MM.1S (cell line): ENCODE data around the gene RALGAPA2.

Source experiments
- DNase-seq: peaks from one replicate; pipeline ENCODE4 v3.0.0-alpha.2; 2015
- H2AFZ ChIP-seq: fragments of 300-600 bp; sonication (generic); 2 replicates; pipeline ENCODE4 v1.6.0; 2016; ENCODE audit warnings: antibody characterized with exemption, low read length
- H3F3A ChIP-seq: fragments of 300-600 bp; sonication (generic); 2 replicates; pipeline ENCODE4 v1.6.1; 2016; ENCODE audit warnings: mild to moderate bottlenecking, antibody characterized with exemption, low read length, moderate library complexity, mixed read lengths; ENCODE audit not compliant: insufficient read depth
- H3K27ac ChIP-seq: fragments of 300-600 bp; sonication (generic); 2 replicates; pipeline ENCODE4 v1.5.1; 2016; ENCODE audit warnings: mild to moderate bottlenecking, low read length
- H3K27me3 ChIP-seq: fragments of 300-600 bp; sonication (generic); replicated peaks from 2 replicates; pipeline ENCODE4 v1.6.0; 2016; ENCODE audit warnings: low read length; ENCODE audit not compliant: insufficient read depth
- H3K36me3 ChIP-seq: fragments of 300-600 bp; sonication (generic); replicated peaks from 2 replicates; pipeline ENCODE4 v1.6.1; 2016; ENCODE audit warnings: mild to moderate bottlenecking, low read length, mixed read lengths; ENCODE audit not compliant: insufficient read depth
- H3K4me1 ChIP-seq: fragments of 300-600 bp; sonication (generic); 2 replicates; pipeline ENCODE4 v1.6.1; 2016; ENCODE audit warnings: low read length, mixed read lengths
- H3K4me2 ChIP-seq: fragments of 300-600 bp; sonication (generic); 2 replicates; pipeline ENCODE4 v1.6.0; 2016; ENCODE audit warnings: low read depth, low read length
- H3K4me3 ChIP-seq: fragments of 300-600 bp; sonication (generic); 2 replicates; pipeline ENCODE4 v1.5.1; 2016; ENCODE audit warnings: low read length, mixed read lengths
- H3K79me2 ChIP-seq: fragments of 300-600 bp; sonication (generic); 2 replicates; pipeline ENCODE4 v1.6.1; 2016; ENCODE audit warnings: mixed run types, low read length, mixed read lengths
- H3K9ac ChIP-seq: fragments of 300-600 bp; sonication (generic); 2 replicates; pipeline ENCODE4 v1.6.1; 2016; ENCODE audit warnings: low read length, mixed read lengths
- H3K9me2 ChIP-seq: fragments of 300-600 bp; sonication (generic); replicated peaks from 2 replicates; pipeline ENCODE4 v1.6.1; 2016; ENCODE audit warnings: mild to moderate bottlenecking, low read length, mixed read lengths; ENCODE audit not compliant: insufficient read depth
- H3K9me3 ChIP-seq: fragments of 300-600 bp; sonication (generic); replicated peaks from 2 replicates; pipeline ENCODE4 v1.6.1; 2016; ENCODE audit warnings: mild to moderate bottlenecking, low read length, mixed read lengths; ENCODE audit not compliant: insufficient read depth
- H4K20me1 ChIP-seq: fragments of 300-600 bp; sonication (generic); 2 replicates; pipeline ENCODE4 v1.6.1; 2016; ENCODE audit warnings: mild to moderate bottlenecking, low read length, moderate library complexity, mixed read lengths; ENCODE audit not compliant: insufficient read depth
- CTCF ChIP-seq: fragments of 300-600 bp; sonication (generic); IDR thresholded peaks from 2 replicates; pipeline ENCODE4 v1.5.1; 2016; ENCODE audit warnings: antibody characterized with exemption, low read length, mixed read lengths
- EZH2 ChIP-seq: fragments of 300-600 bp; sonication (generic); optimal IDR thresholded peaks from 2 replicates; pipeline ENCODE3; 2017; ENCODE audit warnings: low read depth, mild to moderate bottlenecking, antibody characterized with exemption, low read length, mixed read lengths
- EZH2phosphoT487 ChIP-seq: fragments of 300-600 bp; sonication (generic); IDR thresholded peaks from 2 replicates; pipeline ENCODE4 v1.6.1; 2018; ENCODE audit warnings: antibody characterized with exemption, low read length

Gene RALGAPA2

GRCh38 chr20:20585146-20585545, 127.3 kb downstream of the RALGAPA2 start:
- Histone ChIP-seq H3F3A (no peaks in the 10 kb centered on the region), H3K79me2 (no peaks in the 10 kb centered on the region), H3K36me3 (no peaks in the 10 kb centered on the region), H3K27me3 (no peaks in the 10 kb centered on the region), H3K9me3 (no peaks in the 10 kb centered on the region), H3K27ac (no peak overlapping the region), H3K4me1 (no peaks in the 10 kb centered on the region), H3K9me2 (no peaks in the 10 kb centered on the region), H3K4me2 (no peak overlapping the region), H3K4me3 (no peak overlapping the region), H4K20me1 (no peaks in the 10 kb centered on the region), H3K9ac (no peak overlapping the region), H2AFZ (no peak overlapping the region)
- no peak for DNase-seq
- no peak for TF ChIP-seq EZH2
- no peak for TF ChIP-seq CTCF
- no peak for TF ChIP-seq EZH2phosphoT487

- Histone ChIP-seq H3K79me2 (no peaks in the 10 kb centered on the region), H3K4me3 (no peak overlapping the region), H3K4me2 (no peak overlapping the region), H3K9me3 (no peaks in the 10 kb centered on the region), H3K9me2 (no peaks in the 10 kb centered on the region), H3K27ac (no peak overlapping the region), H3K27me3 (no peaks in the 10 kb centered on the region), H4K20me1 (no peaks in the 10 kb centered on the region), H3F3A (no peaks in the 10 kb centered on the region), H3K4me1 (peaks cover 9% of the 10 kb centered on the region; the same call in 1 of the 2 replicates), H3K36me3 (no peaks in the 10 kb centered on the region), H3K9ac (no peak overlapping the region), H2AFZ (no peak overlapping the region)
- no peak for TF ChIP-seq CTCF
- TF ChIP-seq EZH2phosphoT487: no peak
- no peak for TF ChIP-seq EZH2
- DNase-seq: no peak
Measured at GRCh38 chr20:20582734-20583133, 129.7 kb downstream of the RALGAPA2 start.

GRCh38 chr20:20580139-20580538, 132.3 kb downstream of the RALGAPA2 start:
- TF ChIP-seq CTCF (no peak), EZH2 (no peak), EZH2phosphoT487 (no peak)
- H4K20me1 ChIP-seq: no peaks in the 10 kb centered on the region
- no peaks in the 10 kb centered on the region for H3K9me3 ChIP-seq
- no peaks in the 10 kb centered on the region for H3K36me3 ChIP-seq
- peaks cover 9% of the 10 kb centered on the region; the same call in 1 of the 2 replicates for H3K4me1 ChIP-seq
- no peak overlapping the region for H3K4me2 ChIP-seq
- H3K79me2 ChIP-seq: no peaks in the 10 kb centered on the region
- no peaks in the 10 kb centered on the region for H3K9me2 ChIP-seq
- H3F3A ChIP-seq: no peaks in the 10 kb centered on the region
- no peaks in the 10 kb centered on the region for H3K27me3 ChIP-seq
- H3K4me3 ChIP-seq: no peak overlapping the region
- H2AFZ ChIP-seq: no peak overlapping the region
- no peak for DNase-seq
- no peak overlapping the region for H3K9ac ChIP-seq
- H3K27ac ChIP-seq: no peak overlapping the region
